Neural crest cell (in vitro differentiated cells): ENCODE measurements around the gene CLTC. TPM values are rescaled to one million over a fixed set of nuclear protein-coding genes. Genes with fewer than 3 reads are reported as not detected.
"Not testable (repeated sequence)": the region's sequence is repeated elsewhere in the genome, so short reads cannot be mapped to it uniquely, and the experiment has no call there.

ENCODE experiments used
- DNase-seq: peaks from one replicate; pipeline ENCODE4 v3.0.0; 2021; ENCODE audit warnings: low read depth, mixed read lengths, low spot score
- H3K27ac Mint-ChIP-seq: one replicate; pipeline ENCODE4 v1.8.0; 2021; ENCODE audit warnings: mild to moderate bottlenecking, mixed read lengths; ENCODE audit not compliant: unreplicated experiment
- H3K27me3 Mint-ChIP-seq: 2 replicates; pipeline ENCODE4 v1.8.0; 2021; ENCODE audit warnings: low read depth, mild to moderate bottlenecking, mixed read lengths
- H3K36me3 Mint-ChIP-seq: 2 replicates; pipeline ENCODE4 v1.8.0; 2021; ENCODE audit warnings: low read depth, mild to moderate bottlenecking, mixed read lengths
- H3K4me1 Mint-ChIP-seq: 2 replicates; pipeline ENCODE4 v1.8.0; 2021; ENCODE audit warnings: mixed read lengths
- H3K4me3 Mint-ChIP-seq: one replicate; pipeline ENCODE4 v1.8.0; 2021; ENCODE audit warnings: mild to moderate bottlenecking, mixed read lengths
- H3K9me3 Mint-ChIP-seq: 2 replicates; pipeline ENCODE4 v1.8.0; 2021; ENCODE audit warnings: mixed read lengths
- CTCF ChIP-seq: fragments of 200-600 bp; sonication (generic); conservative IDR thresholded peaks from 2 replicates; pipeline ENCODE4 v1.5.0; 2021; ENCODE audit warnings: antibody characterized with exemption, mild to moderate bottlenecking
- total RNA-seq: library from RNA; stranded (reverse); gene quantifications from 2 replicates; pipeline ENCODE4 v1.2.1, GENCODE V29; 2021

The CLTC gene
- total RNA-seq, 1 donor from 2014 or later: 244 TPM

DNA sequence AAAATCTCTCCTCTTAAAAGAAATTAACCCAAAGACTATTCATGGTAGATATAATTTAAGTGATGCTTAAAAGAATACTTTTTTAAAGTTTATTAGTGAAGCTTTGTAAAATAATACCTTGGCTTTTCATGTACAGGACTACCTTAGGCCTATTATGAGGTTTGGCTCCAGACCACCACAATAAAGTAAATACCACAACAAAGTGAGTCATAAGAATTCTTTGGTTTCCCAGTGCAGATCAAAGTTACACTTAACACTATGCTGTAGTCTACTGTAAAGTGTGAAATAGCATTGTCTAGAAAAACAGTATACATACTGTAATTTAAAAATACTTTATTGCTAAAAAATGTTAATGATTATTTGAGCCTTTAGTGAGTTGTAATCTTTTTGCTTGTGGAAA is 31.7 kb downstream of the CLTC start:
- Mint-ChIP-seq H3K27me3 (no peaks in the 10 kb centered on the region), H3K27ac (no peak overlapping the region), H3K4me1 (no peaks in the 10 kb centered on the region), H3K9me3 (peaks cover 6% of the 10 kb centered on the region), H3K4me3 (no peak overlapping the region), H3K36me3 (peaks cover 40% of the 10 kb centered on the region)
- DNase-seq: no peak
- TF ChIP-seq CTCF: no peak

DNA sequence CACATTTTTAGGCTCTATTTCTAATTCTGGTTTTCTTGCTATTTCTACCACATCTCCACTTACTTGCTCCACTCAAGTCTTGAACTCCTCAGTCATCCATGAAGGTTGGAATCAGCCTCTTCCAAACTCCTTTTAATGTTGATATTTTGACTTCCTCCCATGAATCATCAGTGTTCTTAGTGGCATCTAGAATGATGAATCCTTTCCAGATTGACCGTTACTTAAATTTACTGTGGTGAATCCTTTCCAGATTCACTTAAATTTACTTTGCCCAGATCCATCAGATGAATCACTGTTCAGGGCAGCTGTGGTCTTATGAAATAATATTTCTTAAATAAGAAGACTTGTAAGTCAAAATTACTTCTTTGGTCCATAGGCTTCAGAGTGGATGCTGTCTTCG is 32.4 kb downstream of the CLTC start:
- Mint-ChIP-seq H3K36me3 (peaks cover 40% of the 10 kb centered on the region), H3K27me3 (no peaks in the 10 kb centered on the region)
- TF ChIP-seq CTCF: no peak

GRCh38 chr17:59656624-59657023 is 36.9 kb downstream of the CLTC start:
- not testable (repeated sequence) for H3K27ac Mint-ChIP-seq, H3K9me3 Mint-ChIP-seq, H3K4me3 Mint-ChIP-seq, H3K4me1 Mint-ChIP-seq, H3K27me3 Mint-ChIP-seq, DNase-seq
- H3K36me3 Mint-ChIP-seq: peaks cover 28% of the 10 kb centered on the region

More for the DNA sequence above, 32.4 kb downstream of the CLTC start:
- no peaks in the 10 kb centered on the region for H3K4me1 Mint-ChIP-seq
- H3K4me3 Mint-ChIP-seq: no peak overlapping the region
- no peak overlapping the region for H3K27ac Mint-ChIP-seq
- DNase-seq: no peak
- H3K9me3 Mint-ChIP-seq: peaks cover 6% of the 10 kb centered on the region

DNA sequence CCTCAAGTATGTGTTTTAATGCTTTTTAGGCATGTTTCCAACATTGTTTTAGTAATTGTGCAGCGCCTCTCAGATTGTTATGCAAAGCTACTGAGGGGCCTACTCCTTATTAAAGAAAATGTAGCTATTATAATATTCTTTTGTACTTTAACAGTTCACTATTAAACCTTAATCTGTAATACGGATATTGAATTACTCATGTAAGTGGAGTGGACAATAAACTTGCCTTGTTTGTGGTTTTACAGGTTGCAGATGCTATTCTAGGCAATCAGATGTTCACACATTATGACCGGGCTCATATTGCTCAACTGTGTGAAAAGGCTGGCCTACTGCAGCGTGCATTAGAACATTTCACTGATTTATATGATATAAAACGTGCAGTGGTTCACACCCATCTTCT is 46.5 kb downstream of the CLTC start:
- H3K36me3 Mint-ChIP-seq: peaks cover 3% of the 10 kb centered on the region
- TF ChIP-seq CTCF: no peak
- no peaks in the 10 kb centered on the region for H3K4me1 Mint-ChIP-seq
- H3K27me3 Mint-ChIP-seq: no peaks in the 10 kb centered on the region
- no peak overlapping the region for H3K4me3 Mint-ChIP-seq
- no peak overlapping the region for H3K27ac Mint-ChIP-seq
- no peak for DNase-seq
- H3K9me3 Mint-ChIP-seq: no peaks in the 10 kb centered on the region

GRCh38 chr17:59668816-59669215 is 49.1 kb downstream of the CLTC start:
- Mint-ChIP-seq H3K27me3 (no peaks in the 10 kb centered on the region), H3K9me3 (no peaks in the 10 kb centered on the region), H3K27ac (no peak overlapping the region), H3K4me1 (no peaks in the 10 kb centered on the region), H3K36me3 (no peaks in the 10 kb centered on the region), H3K4me3 (no peak overlapping the region)
- no peak for DNase-seq
- TF ChIP-seq CTCF: no peak

DNA sequence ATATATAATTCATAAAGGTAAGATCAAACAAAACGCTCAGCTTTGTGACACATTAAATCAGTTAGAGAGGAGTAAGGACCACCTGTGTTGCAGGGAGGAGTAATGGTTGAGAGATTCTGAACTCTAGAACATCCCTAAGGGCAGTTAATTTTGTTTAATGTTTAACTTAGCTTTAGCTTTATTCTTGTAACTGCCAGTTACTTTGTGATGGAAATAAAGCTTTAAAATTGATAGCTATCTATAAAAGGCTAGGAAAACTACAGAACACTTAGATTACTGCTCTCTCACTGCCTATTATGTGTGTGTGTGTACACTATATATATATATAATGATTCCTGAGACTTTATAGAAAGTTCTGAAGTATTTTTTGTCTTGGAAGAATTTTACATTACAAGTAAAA is 49.7 kb downstream of the CLTC start:
- no peak overlapping the region for H3K4me3 Mint-ChIP-seq
- DNase-seq: no peak
- H3K9me3 Mint-ChIP-seq: no peaks in the 10 kb centered on the region
- H3K4me1 Mint-ChIP-seq: no peaks in the 10 kb centered on the region
- no peak overlapping the region for H3K27ac Mint-ChIP-seq
- TF ChIP-seq CTCF: no peak
- no peaks in the 10 kb centered on the region for H3K27me3 Mint-ChIP-seq
- H3K36me3 Mint-ChIP-seq: no peaks in the 10 kb centered on the region
